GM19035 (cell line): ENCODE results near the gene LIFR.
"Not testable (repeated sequence)": the region's sequence is repeated elsewhere in the genome, so short reads cannot be mapped to it uniquely, and the experiment has no call there.

Source experiments
- ATAC-seq: cut with Tn5 transposase; IDR thresholded peaks from one replicate; pipeline ENCODE4 v1.9.1; 2021; ENCODE audit not compliant: unreplicated experiment

Gene LIFR

DNA sequence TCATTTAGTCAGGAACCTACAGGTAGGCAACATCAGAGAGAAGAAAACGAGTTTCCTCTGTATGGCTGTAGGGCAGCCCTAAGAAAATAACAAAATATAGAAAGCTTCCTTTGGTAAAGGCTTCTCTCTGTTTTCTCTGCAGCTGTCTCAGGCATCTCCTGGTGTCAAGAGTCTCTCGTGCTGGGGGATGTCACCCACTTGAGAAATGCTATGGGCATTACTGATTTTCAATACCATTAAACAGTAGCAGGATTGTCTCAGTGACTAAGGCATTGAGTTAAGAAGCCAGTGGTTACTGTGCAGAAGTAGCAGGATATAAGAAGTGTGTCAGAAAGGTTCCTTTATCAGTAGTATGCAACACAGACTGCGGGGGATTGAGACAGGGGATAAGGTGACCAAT, 32.4 kb downstream of the LIFR start:
- ATAC-seq = no peak

DNA sequence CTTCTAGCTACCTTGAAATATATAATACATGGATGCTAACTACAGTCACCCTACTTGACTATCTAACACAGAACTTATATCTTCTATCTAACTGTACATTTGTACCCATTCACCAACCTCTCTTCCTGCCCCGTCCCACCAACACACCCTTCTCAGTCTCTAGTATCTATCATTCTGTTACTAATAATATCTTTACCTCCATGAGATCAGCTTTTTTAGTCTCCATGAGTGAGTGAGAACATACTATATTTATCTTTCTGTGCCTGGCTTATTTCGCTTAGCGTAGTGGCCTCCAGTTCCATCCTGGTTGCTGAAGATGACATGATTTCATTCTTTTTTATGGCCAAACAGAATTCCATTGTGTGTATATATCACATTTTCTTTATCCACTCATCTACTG, 37.0 kb downstream of the LIFR start:
- no peak for ATAC-seq

DNA sequence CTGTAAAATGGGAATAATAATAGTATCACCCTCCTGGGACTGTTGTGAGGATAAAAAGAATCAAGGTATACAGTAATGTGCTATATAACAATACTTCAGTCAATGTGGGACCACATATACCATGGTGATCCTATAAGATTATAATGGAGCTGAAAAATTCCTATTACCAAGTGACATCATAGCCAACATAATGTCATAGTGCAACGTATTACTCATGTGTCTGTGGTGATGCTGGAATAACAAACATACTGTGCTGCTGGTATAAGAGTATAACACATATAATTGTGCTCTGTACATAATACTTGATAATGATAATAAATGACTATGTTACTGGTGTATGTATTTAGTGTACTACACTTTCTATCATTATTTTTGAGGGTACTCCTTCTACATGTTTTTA, 38.1 kb downstream of the LIFR start:
- no peak for ATAC-seq

DNA sequence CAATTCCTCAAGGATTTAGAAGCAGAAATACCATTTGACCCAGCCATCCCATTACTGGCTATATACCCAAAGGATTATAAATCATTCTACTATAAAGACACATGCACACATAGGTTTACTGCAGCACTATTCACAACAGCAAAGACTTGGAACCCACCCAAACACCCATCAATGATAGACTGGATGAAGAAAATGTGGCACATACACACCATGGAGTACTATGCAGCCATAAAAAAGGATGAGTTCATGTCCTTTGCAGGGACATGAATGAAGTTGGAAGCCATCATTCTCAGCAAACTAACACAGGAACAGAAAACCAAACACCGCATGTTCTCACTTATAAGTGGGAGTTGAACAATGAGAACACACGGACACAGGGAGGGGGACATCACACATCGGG, 39.8 kb downstream of the LIFR start:
- ATAC-seq = not testable (repeated sequence)

GRCh38 chr5:38515646-38516045, 40.8 kb downstream of the LIFR start:
- no peak for ATAC-seq

- no peak for ATAC-seq
These were observed 41.4 kb downstream of the LIFR start for GRCh38 chr5:38515092-38515491.

- no peak for ATAC-seq
These were observed 47.3 kb downstream of the LIFR start for GRCh38 chr5:38509185-38509584.

GRCh38 chr5:38506302-38506701, 50.1 kb downstream of the LIFR start:
- ATAC-seq = no peak

- no peak for ATAC-seq
These were observed 55.7 kb downstream of the LIFR start for GRCh38 chr5:38500573-38501260.

- no peak for ATAC-seq
These were observed 58.5 kb downstream of the LIFR start for GRCh38 chr5:38497946-38498345.

DNA sequence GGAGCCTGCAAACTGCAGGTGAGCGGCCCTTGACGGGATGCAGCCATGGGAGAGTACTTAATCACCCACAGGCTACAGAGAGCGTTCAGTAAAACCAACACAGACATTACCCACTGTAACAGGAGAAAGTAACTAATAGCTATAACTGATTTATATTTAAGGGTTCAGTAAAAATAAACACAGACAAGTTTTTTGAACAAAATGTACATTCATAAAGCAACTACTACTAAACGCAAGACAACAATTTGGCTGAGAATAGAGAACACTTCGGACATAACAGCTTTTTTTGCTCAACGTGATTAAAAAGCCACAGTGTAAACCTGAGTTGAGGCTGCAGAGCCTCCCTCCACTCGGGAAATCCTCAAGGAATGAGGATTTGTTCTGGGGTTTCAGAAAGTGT, 61.7 kb downstream of the LIFR start:
- no peak for ATAC-seq

DNA sequence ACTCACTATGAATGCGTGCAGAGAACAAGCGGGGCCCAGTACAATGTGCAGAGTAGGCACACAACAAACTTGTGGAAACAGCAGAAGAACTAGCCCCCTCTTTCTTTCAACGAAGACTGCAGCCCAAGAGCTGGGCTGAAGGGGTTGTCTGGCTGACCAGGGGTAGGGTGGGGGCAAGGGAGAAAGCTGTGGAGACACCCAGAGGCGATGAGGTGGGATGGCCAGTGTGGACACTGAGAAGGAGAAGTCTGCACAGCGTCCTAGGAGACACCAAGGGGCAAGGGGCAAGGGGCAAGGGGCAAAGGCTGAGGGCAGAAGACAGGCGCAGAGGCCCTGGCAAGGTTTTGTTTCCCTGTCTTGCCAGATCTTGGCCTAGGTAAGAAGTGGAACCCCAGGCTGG, 62.3 kb downstream of the LIFR start:
- no peak for ATAC-seq

GRCh38 chr5:38483805-38484398, 72.5 kb downstream of the LIFR start:
- ATAC-seq = no peak

GRCh38 chr5:38479315-38479904, 77.0 kb downstream of the LIFR start:
- no peak for ATAC-seq

DNA sequence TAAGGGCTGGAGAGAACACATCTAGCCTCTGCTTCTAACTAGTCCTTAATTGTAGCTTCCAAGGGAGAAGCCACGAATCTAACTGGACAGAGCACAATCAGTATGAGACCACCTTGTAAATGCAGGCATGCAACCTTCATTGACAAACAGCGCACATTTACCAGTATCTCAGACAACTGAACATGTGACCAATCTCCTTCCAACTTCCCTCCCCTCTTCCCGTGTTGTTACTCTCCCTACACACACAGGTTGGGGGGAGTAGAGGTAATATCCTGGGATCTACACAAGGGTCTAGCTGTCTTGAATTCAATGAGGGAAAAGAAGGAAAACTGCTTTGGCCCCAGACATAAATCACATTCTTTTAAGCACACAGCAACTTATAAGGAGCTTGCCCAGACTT, 77.6 kb downstream of the LIFR start:
- ATAC-seq = no peak

- no peak for ATAC-seq
These were observed 78.3 kb downstream of the LIFR start for GRCh38 chr5:38478166-38478565.

- no peak for ATAC-seq
These were observed 83.4 kb downstream of the LIFR start for GRCh38 chr5:38473008-38473407.

- no peak for ATAC-seq
These were observed 83.9 kb downstream of the LIFR start for GRCh38 chr5:38472541-38472940.

DNA sequence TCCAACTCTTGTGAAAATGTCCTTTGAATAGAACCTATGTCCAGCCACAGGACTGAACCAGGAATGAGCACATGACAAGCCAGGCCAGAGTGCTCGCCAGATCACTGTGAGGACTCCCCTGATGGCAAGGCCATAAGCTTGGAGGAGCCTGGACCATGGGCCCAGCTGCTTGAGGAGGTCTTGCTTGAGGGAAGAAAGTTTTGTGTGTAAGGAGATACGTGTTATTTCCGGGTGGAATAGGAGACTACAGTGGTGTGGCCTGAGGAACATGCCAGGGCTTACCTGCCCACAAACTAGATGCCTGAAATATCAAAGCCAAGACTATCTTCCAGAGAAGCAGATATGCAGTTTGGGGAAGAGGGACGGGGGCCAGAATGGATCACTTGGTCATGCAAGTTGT, 84.7 kb downstream of the LIFR start:
- no peak for ATAC-seq

DNA sequence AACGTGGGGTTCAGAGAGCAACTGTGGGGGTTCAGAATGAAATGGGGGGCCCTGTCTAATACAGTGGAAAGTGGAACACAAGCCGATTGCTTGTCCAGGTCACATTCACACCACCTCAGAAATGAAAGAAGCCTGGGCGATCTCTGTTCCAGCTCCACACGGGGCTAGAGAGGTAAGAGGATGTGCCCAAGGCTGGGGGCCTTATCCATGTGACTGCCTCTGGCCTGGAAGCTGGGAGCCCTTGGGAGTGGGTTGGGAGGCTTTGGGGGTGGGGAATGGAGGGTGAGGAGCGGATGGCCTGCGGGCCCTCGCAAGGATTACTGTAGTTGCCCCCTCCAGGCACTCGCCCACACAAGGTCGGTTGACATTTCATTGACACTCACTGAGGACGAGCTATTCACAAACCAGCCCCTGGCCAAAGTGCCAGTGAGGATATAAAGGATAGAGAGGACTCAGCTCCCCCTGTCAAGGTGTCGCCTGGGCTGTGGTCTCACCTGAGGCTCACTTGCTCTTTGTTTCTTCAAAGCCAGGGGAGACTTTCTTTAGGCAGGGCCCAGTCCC, 86.7 kb downstream of the LIFR start:
- no peak for ATAC-seq

GRCh38 chr5:38468978-38469706, 87.3 kb downstream of the LIFR start:
- no peak for ATAC-seq

DNA sequence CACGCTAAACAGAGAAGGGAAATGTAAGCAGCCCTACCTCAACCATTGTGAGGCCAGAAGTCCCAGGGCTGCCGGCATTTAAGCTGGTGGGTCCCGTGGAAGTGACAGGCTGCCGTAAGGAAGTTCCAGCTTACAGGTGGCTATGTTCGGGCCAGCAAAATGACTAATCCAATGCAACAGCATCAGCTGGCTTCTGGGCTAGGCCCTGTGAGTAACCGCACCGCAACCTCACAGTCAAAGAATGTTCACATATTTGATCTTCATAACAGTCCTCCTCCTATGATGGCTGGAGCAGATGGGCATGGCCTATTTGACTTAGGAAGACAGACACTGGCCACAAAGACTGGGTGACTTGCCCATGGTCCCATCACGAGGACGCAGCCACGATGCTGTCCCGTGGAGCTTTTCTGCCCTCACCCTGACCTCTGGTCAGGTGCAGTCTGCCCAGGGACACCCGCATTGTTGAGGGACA, 88.2 kb downstream of the LIFR start:
- no peak for ATAC-seq
